HEK293 (cell line): ENCODE data around the gene KRT39.

ENCODE experiments used
- CTCF ChIA-PET: fragments of 350-600 bp; formaldehyde crosslinking; extraction: SDS; loops from one replicate; lab custom pipeline; 2021; ENCODE audit warnings: antibody characterized with exemption; lab: Yijun Ruan, JAX
- POLR2A ChIA-PET: fragments of 300-600 bp; formaldehyde crosslinking; extraction: SDS; loops from one replicate; lab custom pipeline; 2020; ENCODE audit warnings: antibody characterized with exemption, inconsistent platforms; lab: Yijun Ruan, JAX
- H3K27ac ChIP-seq: fragments of 200-500 bp; sonication (Bioruptor generic); 2 replicates; pipeline ENCODE4 v1.5.1; 2014; ENCODE audit warnings: low read depth, low read length, control low read depth, inconsistent platforms; ENCODE audit errors: extremely low read depth
- H3K36me3 ChIP-seq, 2 experiments: fragments of 200-500 bp in 1 of 2; sonication (Bioruptor generic) in 1 of 2; 1 replicate in 1 of 2; 2 replicates in 1 of 2; pipeline ENCODE4 v1.5.1; 2014 to 2017; ENCODE audit warnings: inconsistent platforms in 2 of 2, low read length in 2 of 2; ENCODE audit not compliant: control insufficient read depth in 2 of 2, insufficient read depth in 1 of 2
- H3K4me1 ChIP-seq: fragments of 200-500 bp; sonication (Bioruptor generic); 2 replicates; pipeline ENCODE4 v1.5.1; 2014; ENCODE audit warnings: mild to moderate bottlenecking, low read length, inconsistent platforms; ENCODE audit not compliant: control insufficient read depth, insufficient read depth
- H3K4me3 ChIP-seq: 2 replicates; pipeline ENCODE4 v1.5.1; 2011; ENCODE audit warnings: low read depth, mild to moderate bottlenecking, control low read depth, low read length, moderate library complexity
- H3K9me3 ChIP-seq: fragments of 200-500 bp; sonication (Bioruptor generic); 2 replicates; pipeline ENCODE4 v1.5.1; 2014; ENCODE audit warnings: low read depth, low read length, inconsistent platforms; ENCODE audit not compliant: control insufficient read depth, insufficient read depth
- GLI4 ChIP-seq: fragments of 450-650 bp; formaldehyde crosslinking; IDR thresholded peaks from 2 replicates; pipeline ENCODE4 v1.5.1; 2016; ENCODE audit warnings: missing biosample characterization, missing genetic modification characterization
- MEIS1 ChIP-seq: sonication (generic); formaldehyde crosslinking; IDR thresholded peaks from 2 replicates; pipeline ENCODE4 v1.8.1; 2022; ENCODE audit warnings: missing genetic modification reagents, mild to moderate bottlenecking, borderline replicate concordance
- REST ChIP-seq: fragments of 450-650 bp; formaldehyde crosslinking; IDR thresholded peaks from 2 replicates; pipeline ENCODE4 v1.5.1; 2016; ENCODE audit warnings: missing biosample characterization, missing genetic modification characterization
- TSHZ1 ChIP-seq: fragments of 450-650 bp; formaldehyde crosslinking; IDR thresholded peaks from 2 replicates; pipeline ENCODE4 v1.5.1; 2016; ENCODE audit warnings: missing biosample characterization, missing genetic modification characterization, borderline replicate concordance
- ZBTB10 ChIP-seq: fragments of 450-650 bp; formaldehyde crosslinking; IDR thresholded peaks from 2 replicates; pipeline ENCODE4 v1.5.1; 2016; ENCODE audit warnings: missing biosample characterization, missing genetic modification characterization
- ZBTB6 ChIP-seq: fragments of 450-650 bp; formaldehyde crosslinking; IDR thresholded peaks from 2 replicates; pipeline ENCODE4 v1.5.1; 2017; ENCODE audit warnings: missing biosample characterization, missing genetic modification characterization
- ZBTB8A ChIP-seq: fragments of 450-650 bp; formaldehyde crosslinking; IDR thresholded peaks from 2 replicates; pipeline ENCODE4 v1.5.1; 2016; ENCODE audit warnings: missing biosample characterization, missing genetic modification characterization
- ZEB2 ChIP-seq: fragments of 450-650 bp; formaldehyde crosslinking; IDR thresholded peaks from 2 replicates; pipeline ENCODE4 v1.5.1; 2016; ENCODE audit warnings: missing biosample characterization, missing genetic modification characterization
- ZNF146 ChIP-seq: fragments of 450-650 bp; formaldehyde crosslinking; IDR thresholded peaks from 2 replicates; pipeline ENCODE4 v1.5.1; 2016; ENCODE audit warnings: missing biosample characterization, missing genetic modification characterization
- ZNF292 ChIP-seq: fragments of 450-650 bp; formaldehyde crosslinking; IDR thresholded peaks from 2 replicates; pipeline ENCODE4 v1.5.1; 2016; ENCODE audit warnings: low read depth, missing biosample characterization, missing genetic modification characterization, borderline replicate concordance
- ZNF391 ChIP-seq: fragments of 450-650 bp; formaldehyde crosslinking; IDR thresholded peaks from 2 replicates; pipeline ENCODE4 v1.5.1; 2016; ENCODE audit warnings: low read depth, missing biosample characterization, missing genetic modification characterization, borderline replicate concordance
- ZNF416 ChIP-seq: fragments of 450-650 bp; formaldehyde crosslinking; IDR thresholded peaks from 2 replicates; pipeline ENCODE4 v1.5.1; 2016; ENCODE audit warnings: missing biosample characterization, missing genetic modification characterization
- ZNF48 ChIP-seq: fragments of 450-650 bp; formaldehyde crosslinking; IDR thresholded peaks from 2 replicates; pipeline ENCODE4 v1.5.1; 2016; ENCODE audit warnings: missing biosample characterization, missing genetic modification characterization
- ZNF558 ChIP-seq: fragments of 450-650 bp; formaldehyde crosslinking; IDR thresholded peaks from 2 replicates; pipeline ENCODE4 v1.5.1; 2016; ENCODE audit warnings: missing biosample characterization, missing genetic modification characterization
- ZNF560 ChIP-seq: fragments of 450-650 bp; formaldehyde crosslinking; IDR thresholded peaks from 2 replicates; pipeline ENCODE4 v1.5.1; 2017; ENCODE audit warnings: missing biosample characterization, missing genetic modification characterization, borderline replicate concordance
- ZNF571 ChIP-seq: fragments of 450-650 bp; formaldehyde crosslinking; IDR thresholded peaks from 2 replicates; pipeline ENCODE4 v1.5.0; 2017; ENCODE audit warnings: missing biosample characterization, missing genetic modification characterization
- ZNF654 ChIP-seq: fragments of 450-650 bp; formaldehyde crosslinking; IDR thresholded peaks from 2 replicates; pipeline ENCODE4 v1.5.1; 2016; ENCODE audit warnings: low read depth, missing biosample characterization, missing genetic modification characterization
- ZNF660 ChIP-seq: fragments of 450-650 bp; IDR thresholded peaks from 2 replicates; pipeline ENCODE4 v1.5.1; 2018; ENCODE audit warnings: missing biosample characterization, mild to moderate bottlenecking, missing genetic modification characterization
- ZSCAN23 ChIP-seq: fragments of 450-650 bp; formaldehyde crosslinking; IDR thresholded peaks from 2 replicates; pipeline ENCODE4 v1.5.1; 2016; ENCODE audit warnings: missing biosample characterization, missing genetic modification characterization

KRT39 gene

GRCh38 chr17:40993084-40993483 is 26.3 kb upstream of the KRT39 start:
- POLR2A ChIA-PET, result no interaction called here
- H3K4me3 ChIP-seq, result no peak overlapping the region
- no peaks in the 10 kb centered on the region for H3K4me1 ChIP-seq
- H3K36me3 ChIP-seq, result no peaks in the 10 kb centered on the region
- no peak for TF ChIP-seq ZNF391 (tag by site-specific recombination)
- no peak for TF ChIP-seq ZSCAN23 (tag by site-specific recombination)
- no peak for TF ChIP-seq TSHZ1
- TF ChIP-seq ZNF654 (tag by site-specific recombination), result no peak
- TF ChIP-seq, all 188 proteins: peak for 0
- CTCF ChIA-PET, result interaction anchor here (0.5 to 0.8 kb wide), 4 partner anchors 106 to 366 kb away, joined by 3 to 5 read pairs (median 4); no protein-coding TSS in a partner anchor
- Histone ChIP-seq H3K27ac (no peak overlapping the region), H3K9me3 (no peaks in the 10 kb centered on the region)

- TF ChIP-seq MEIS1 (CRISPR knock-in tag) (no peak), ZBTB8A (tag by site-specific recombination) (no peak), ZNF660 (tag by site-specific recombination) (no peak), ZBTB6 (tag by site-specific recombination) (no peak), ZNF558 (tag by site-specific recombination) (no peak), ZBTB10 (tag by site-specific recombination) (no peak), ZNF292 (no peak), ZNF571 (tag by site-specific recombination) (no peak), GLI4 (no peak), ZNF146 (tag by site-specific recombination) (no peak), ZNF560 (tag by site-specific recombination) (no peak), ZNF48 (tag by site-specific recombination) (no peak), ZNF416 (no peak), REST (no peak), ZEB2 (tag by site-specific recombination) (no peak)
- Histone ChIP-seq H3K9me3 (no peaks in the 10 kb centered on the region), H3K27ac (no peak overlapping the region), H3K4me3 (no peak overlapping the region), H3K4me1 (no peaks in the 10 kb centered on the region), H3K36me3 (no peaks in the 10 kb centered on the region)
- POLR2A ChIA-PET, result no interaction called here
- CTCF ChIA-PET, result interaction anchor here (0.5 to 0.8 kb wide), 3 partner anchors 106 to 366 kb away, joined by 3 to 5 read pairs (median 4); no protein-coding TSS in a partner anchor
These were observed 25.9 kb upstream of the KRT39 start for GRCh38 chr17:40992666-40993065.
